GM12878 (cell line): Measurements from ENCODE around the gene RIC8B.

Experiments
- EZH2 ChIP-seq: IDR thresholded peaks from 2 replicates; pipeline ENCODE4 v1.6.1; 2012; ENCODE audit warnings: low read depth, mild to moderate bottlenecking, control low read depth, inconsistent platforms, low read length, borderline replicate concordance; ENCODE audit not compliant: control insufficient read depth
- POLR2AphosphoS5 ChIP-seq: IDR thresholded peaks from 2 replicates; pipeline ENCODE4 v1.6.1; 2011; ENCODE audit warnings: mild to moderate bottlenecking, low read length, inconsistent platforms
- YY1 ChIP-seq: IDR thresholded peaks from 2 replicates; pipeline ENCODE4 v1.6.1; 2011; ENCODE audit warnings: low read depth, mild to moderate bottlenecking, low read length

DNA sequence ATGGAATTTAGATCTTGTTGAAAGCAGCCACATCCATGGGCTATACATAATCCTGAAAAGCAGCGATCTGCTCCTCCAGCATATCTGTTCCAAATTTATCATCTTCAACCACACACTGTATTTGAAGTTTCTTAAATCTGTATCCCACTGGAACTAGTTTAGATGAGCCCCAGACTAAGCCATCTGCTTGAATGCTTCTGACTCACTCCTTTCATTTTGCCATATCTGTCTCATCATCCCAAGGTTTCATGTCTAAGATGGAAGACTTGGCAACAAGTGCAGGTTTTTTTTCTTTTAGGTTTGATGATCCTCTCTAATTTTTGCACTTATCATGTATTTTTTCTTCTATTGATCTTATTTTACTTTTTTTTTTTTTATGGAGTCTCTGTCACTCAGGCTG, 126.8 kb downstream of the RIC8B start:
- TF ChIP-seq YY1 (no peak), EZH2 (no peak), POLR2AphosphoS5 (no peak)
